ENCODE data around the gene LAMB4.

The LAMB4 gene

DNA sequence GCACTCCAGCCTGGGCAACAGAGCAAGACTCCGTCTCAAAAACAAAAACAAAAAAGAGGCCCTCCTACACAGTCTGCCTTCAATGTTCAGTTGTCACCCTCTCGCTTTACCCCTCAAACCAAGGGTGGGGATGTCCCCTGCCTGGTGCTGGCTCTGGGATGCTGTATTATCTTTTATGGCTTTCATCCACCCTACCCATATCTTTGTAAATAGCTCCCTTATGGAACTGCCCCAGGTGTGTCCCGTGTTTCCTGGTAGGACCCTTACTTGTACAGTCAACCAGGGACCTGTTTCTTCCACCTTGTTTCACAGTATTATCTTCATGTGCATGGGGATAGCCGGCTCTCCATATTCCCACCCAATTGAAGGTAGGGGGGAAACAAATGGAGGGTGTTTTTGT lies 111.5 kb downstream of the LAMB4 start:
- no peak overlapping the region for H3K4me3 ChIP-seq (ENCODE audit: control insufficient read depth, low read depth, low read length)
- no peak for DNase-seq (ENCODE audit: low read depth)
- TF ChIP-seq, protein P1, sequence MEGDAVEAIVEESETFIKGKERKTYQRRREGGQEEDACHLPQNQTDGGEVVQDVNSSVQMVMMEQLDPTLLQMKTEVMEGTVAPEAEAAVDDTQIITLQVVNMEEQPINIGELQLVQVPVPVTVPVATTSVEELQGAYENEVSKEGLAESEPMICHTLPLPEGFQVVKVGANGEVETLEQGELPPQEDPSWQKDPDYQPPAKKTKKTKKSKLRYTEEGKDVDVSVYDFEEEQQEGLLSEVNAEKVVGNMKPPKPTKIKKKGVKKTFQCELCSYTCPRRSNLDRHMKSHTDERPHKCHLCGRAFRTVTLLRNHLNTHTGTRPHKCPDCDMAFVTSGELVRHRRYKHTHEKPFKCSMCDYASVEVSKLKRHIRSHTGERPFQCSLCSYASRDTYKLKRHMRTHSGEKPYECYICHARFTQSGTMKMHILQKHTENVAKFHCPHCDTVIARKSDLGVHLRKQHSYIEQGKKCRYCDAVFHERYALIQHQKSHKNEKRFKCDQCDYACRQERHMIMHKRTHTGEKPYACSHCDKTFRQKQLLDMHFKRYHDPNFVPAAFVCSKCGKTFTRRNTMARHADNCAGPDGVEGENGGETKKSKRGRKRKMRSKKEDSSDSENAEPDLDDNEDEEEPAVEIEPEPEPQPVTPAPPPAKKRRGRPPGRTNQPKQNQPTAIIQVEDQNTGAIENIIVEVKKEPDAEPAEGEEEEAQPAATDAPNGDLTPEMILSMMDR (IDR thresholded peaks at IDR 0.05; ENCODE audit: control insufficient read depth, insufficient read depth, low read depth, low read length, missing control alignments): no peak

DNA sequence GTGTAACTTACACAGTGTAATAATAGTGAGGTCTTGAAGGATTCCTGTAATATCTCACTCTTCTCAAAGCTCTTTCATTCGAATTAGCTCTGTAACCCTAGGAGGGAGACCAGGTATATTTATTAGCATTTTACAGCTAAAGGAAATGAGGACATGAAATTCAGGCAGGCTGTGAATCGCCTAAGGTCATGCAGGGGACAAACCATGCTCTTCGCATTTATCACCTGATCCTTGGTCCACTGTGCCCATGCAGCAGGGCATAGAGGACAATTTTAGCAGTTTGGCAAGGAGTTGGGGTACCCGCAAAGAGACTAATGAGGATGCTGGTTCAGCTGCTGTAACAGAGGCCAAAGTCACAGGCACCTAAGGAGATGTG lies 112.4 kb downstream of the LAMB4 start:
- TF ChIP-seq, protein P1 (IDR thresholded peaks at IDR 0.05; ENCODE audit: control insufficient read depth, insufficient read depth, low read depth, low read length, missing control alignments): no peak
- no peak for DNase-seq (ENCODE audit: low read depth)
- no peak overlapping the region for H3K4me3 ChIP-seq (ENCODE audit: control insufficient read depth, low read depth, low read length)

DNA sequence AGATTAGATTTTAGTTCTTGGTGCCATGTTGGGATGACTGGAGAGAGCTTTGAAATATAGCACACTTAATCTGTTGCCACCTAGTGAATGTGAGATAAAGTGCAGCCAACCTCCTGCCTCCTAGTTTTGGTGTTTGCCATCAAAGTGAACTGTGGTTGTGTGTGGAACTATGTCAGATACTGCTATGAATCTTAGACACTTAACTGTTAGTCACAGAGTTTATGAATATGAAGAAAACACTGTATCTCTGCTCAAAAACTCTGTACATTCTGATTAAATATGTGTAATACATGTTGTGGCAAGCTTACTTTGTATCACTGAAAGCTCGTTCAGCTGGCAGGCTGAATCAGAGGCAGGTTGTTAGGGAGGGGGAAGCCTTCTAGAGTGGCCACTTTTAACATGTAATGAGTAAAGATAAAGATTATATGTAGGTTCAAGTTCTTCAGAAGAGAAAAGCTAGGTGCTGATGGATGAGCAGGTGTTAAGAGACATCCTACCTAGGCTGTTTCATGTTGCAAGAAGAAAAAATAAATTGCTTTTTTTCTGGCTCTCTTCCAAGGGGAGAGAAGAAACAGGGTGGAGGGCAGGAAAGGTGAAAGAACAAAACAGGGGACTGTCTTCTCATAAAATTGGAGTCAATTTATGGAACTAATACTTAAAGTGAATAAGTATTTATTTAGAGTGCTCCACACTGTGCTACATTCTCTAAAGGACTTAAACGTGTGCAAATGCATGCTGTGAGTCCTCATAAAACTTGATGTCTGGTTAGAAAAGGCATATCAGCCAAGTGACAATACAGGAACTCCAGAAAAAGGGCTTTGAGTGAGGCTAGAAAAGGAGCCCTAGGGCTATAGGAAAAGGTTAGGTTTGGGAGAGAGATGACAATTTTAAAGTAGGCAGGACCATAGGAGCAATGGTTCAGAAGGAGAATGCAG lies 113.1 kb downstream of the LAMB4 start:
- no peak overlapping the region for H3K4me3 ChIP-seq (ENCODE audit: control insufficient read depth, low read depth, low read length)
- DNase-seq (ENCODE audit: low read depth): no peak
- TF ChIP-seq, protein P1 (IDR thresholded peaks at IDR 0.05; ENCODE audit: control insufficient read depth, insufficient read depth, low read depth, low read length, missing control alignments): peak; percentile 44

DNA sequence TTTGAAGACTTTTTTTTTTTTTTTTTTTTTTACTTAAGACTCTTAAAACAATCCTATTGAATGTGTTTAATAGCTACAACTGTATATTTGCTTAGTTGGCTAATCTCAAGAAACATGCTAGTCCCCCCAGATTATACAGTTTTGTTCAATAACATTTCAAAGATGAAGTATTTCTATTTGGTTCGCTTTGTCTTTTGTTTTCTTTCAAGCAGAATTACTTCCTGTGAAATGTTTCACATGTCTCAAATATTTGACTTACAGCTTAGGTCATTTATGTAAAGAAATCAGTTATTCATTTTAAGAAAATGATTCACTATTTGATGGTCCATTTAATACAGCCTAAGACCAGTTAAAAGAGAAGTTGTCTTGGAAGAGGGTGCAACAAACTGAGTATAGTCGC lies 114.4 kb downstream of the LAMB4 start:
- no peak overlapping the region for H3K4me3 ChIP-seq (ENCODE audit: control insufficient read depth, low read depth, low read length)
- no peak for DNase-seq (ENCODE audit: low read depth)
- TF ChIP-seq, protein P1 (IDR thresholded peaks at IDR 0.05; ENCODE audit: control insufficient read depth, insufficient read depth, low read depth, low read length, missing control alignments): no peak

DNA sequence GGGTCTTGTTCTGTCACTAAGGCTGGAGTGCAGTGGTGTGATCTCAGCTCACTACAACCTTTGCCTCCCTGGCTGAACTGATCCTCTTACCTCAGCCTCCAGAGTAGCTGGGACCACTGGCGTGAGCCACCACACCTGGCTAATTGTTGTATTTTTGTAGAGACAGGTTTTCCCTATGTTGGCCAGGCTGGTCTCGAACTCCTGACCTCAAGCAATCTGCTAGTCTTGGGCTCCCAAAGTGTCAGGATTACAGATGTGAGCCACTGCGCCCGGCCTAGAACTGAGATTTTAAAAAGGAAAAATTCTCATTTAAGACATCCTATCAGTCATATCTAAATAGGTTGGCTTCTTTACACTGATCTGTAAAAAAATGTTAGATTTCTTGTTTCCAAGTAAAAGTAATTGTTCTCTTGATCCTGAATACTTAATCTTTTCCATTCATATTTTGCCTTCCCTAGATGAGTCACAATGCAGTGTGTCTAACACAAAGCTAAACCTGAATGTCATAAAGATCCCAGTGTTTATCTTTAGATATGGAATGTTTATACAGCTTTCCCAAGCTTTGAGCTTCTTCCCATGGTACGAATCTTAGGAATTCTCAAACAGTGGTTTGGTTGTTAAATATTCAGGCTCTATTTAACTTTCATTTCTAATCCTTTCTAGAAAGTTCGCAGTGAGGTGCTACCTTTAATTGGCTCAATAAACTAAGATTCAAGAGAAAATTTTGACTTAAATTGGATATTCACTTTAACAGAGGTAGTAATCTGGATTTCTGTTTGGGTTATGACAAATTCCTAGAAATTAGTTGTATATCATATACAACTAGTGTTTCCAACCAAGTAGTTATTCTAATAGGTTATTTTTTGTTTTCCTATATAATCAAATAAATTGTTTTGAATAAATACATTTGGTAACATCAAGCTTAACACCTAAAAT lies 115.1 kb downstream of the LAMB4 start:
- H3K4me3 ChIP-seq (ENCODE audit: control insufficient read depth, low read depth, low read length): no peak overlapping the region
- no peak for DNase-seq (ENCODE audit: low read depth)

DNA sequence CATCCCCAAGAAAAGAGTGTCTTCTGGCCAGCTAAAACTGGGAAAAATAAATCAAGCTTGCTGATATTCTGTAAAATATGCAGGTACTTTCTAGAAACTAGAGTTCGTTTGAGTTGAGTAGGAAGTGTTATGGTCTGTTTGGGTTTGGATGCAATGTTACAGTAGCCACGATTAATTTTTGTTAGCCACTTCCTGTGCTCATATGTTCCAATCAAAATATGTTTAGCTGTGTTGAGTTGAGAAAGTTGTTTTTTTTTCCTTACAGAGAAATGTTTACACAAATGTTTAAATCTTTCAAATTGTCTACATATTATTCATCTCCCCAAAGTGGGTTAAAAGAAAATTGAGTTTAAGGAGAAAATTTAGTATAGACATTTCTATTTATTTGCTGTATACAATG lies 115.9 kb downstream of the LAMB4 start:
- TF ChIP-seq, protein P1 (IDR thresholded peaks at IDR 0.05; ENCODE audit: control insufficient read depth, insufficient read depth, low read depth, low read length, missing control alignments): no peak
- no peak for DNase-seq (ENCODE audit: low read depth)

More for the DNA sequence above, 115.1 kb downstream of the LAMB4 start:
- TF ChIP-seq, protein P1 (IDR thresholded peaks at IDR 0.05; ENCODE audit: control insufficient read depth, insufficient read depth, low read depth, low read length, missing control alignments): no peak

More for the DNA sequence above, 115.9 kb downstream of the LAMB4 start:
- H3K4me3 ChIP-seq (ENCODE audit: control insufficient read depth, low read depth, low read length): no peak overlapping the region

Measured in AG09309 (cell line).